Stimulated activated CD4-positive, alpha-beta T cell treated with anti-CD3 and anti-CD28 coated beads, Interleukin-12 subunit alpha, Interleukin-12 subunit beta, amount 100 ng/mL, for 4 hours (primary cell): ENCODE results near the gene NID1.
"Not testable (repeated sequence)": the region's sequence is repeated elsewhere in the genome, so short reads cannot be mapped to it uniquely, and the experiment has no call there.

Experiments used
- DNase-seq: peaks from one replicate; pipeline ENCODE4 v3.0.0-alpha.2; 2020

NID1 gene

GRCh38 chr1:236091933-236092318, 27.0 kb upstream of the NID1 start:
- no peak for DNase-seq

GRCh38 chr1:236090741-236091147, 25.9 kb upstream of the NID1 start:
- no peak for DNase-seq

GRCh38 chr1:236089046-236089773, 24.3 kb upstream of the NID1 start:
- DNase-seq = no peak

GRCh38 chr1:236086537-236086936, 21.6 kb upstream of the NID1 start:
- DNase-seq = no peak

- DNase-seq = no peak
Measured at GRCh38 chr1:236085545-236086159, 20.8 kb upstream of the NID1 start.

- no peak for DNase-seq
Measured at GRCh38 chr1:236084386-236084730, 19.5 kb upstream of the NID1 start.

- no peak for DNase-seq
Measured at GRCh38 chr1:236083650-236084385, 18.9 kb upstream of the NID1 start.

- no peak for DNase-seq
Measured at GRCh38 chr1:236082526-236082925, 17.6 kb upstream of the NID1 start.

- no peak for DNase-seq
Measured at GRCh38 chr1:236081546-236082227, 16.8 kb upstream of the NID1 start.

GRCh38 chr1:236079703-236080102, 14.8 kb upstream of the NID1 start:
- no peak for DNase-seq

- no peak for DNase-seq
Measured at GRCh38 chr1:236078993-236079392, 14.1 kb upstream of the NID1 start.

GRCh38 chr1:236078077-236078476, 13.2 kb upstream of the NID1 start:
- not testable (repeated sequence) for DNase-seq

- no peak for DNase-seq
Measured at GRCh38 chr1:236075848-236076247, 11.0 kb upstream of the NID1 start.

GRCh38 chr1:236073307-236073897, 8.5 kb upstream of the NID1 start:
- DNase-seq = no peak

GRCh38 chr1:236072001-236072400, 7.1 kb upstream of the NID1 start:
- DNase-seq = no peak

- DNase-seq = no peak
Measured at GRCh38 chr1:236070753-236071152, 5.9 kb upstream of the NID1 start.

- DNase-seq = no peak
Measured at GRCh38 chr1:236069796-236070195, 4.9 kb upstream of the NID1 start.

GRCh38 chr1:236067854-236068454, 3.1 kb upstream of the NID1 start:
- DNase-seq = no peak

GRCh38 chr1:236066828-236067386, 2.0 kb upstream of the NID1 start:
- peak; percentile 58 for DNase-seq

- no peak for DNase-seq
Measured at GRCh38 chr1:236066054-236066453, 1.2 kb upstream of the NID1 start.

- DNase-seq = no peak
Measured at GRCh38 chr1:236065509-236066005, 667 bp upstream of the NID1 start.
